Measurements from ENCODE around the gene MFAP1.

The MFAP1 gene

GRCh38 chr15:43800286-43801141 is 24.0 kb downstream of the MFAP1 start, which contains the start of gene HYPK:
TSS of gene HYPK (plus strand) at chr15:43800599. CDS start at chr15:43800623, 24 bp downstream.
- peaks cover 53% of the 10 kb centered on the region for H3K36me3 ChIP-seq (replicated peaks; ENCODE audit: low read depth, low read length)

GRCh38 chr15:43799945-43800285 is 24.6 kb downstream of the MFAP1 start, which contains the start of gene SERINC4:
TSS of gene SERINC4 (minus strand) at chr15:43800220. CDS start at chr15:43799986, 234 bp downstream.
- H3K79me2 ChIP-seq (ENCODE audit: low read length): peaks cover 30% of the 10 kb centered on the region

More at GRCh38 chr15:43800286-43801141, 24.0 kb downstream of the MFAP1 start, which contains the start of gene HYPK:
- Histone ChIP-seq H3K79me2 (ENCODE audit: low read length) (peaks cover 24% of the 10 kb centered on the region), H3K4me2 (ENCODE audit: low read length) (peak within 1 kb of the TSS; percentile 86), H3K27me3 (ENCODE audit: low read depth, low read length) (no peaks in the 10 kb centered on the region), H3K9me3 (ENCODE audit: insufficient read depth, low read length) (peaks cover 6% of the 10 kb centered on the region; the same call in 1 of the 2 replicates), H3K4me3 (ENCODE audit: low read length) (peak within 1 kb of the TSS; percentile 90), H4K20me1 (ENCODE audit: insufficient read depth, low read length) (0 out of 2 replicates have a peak, but pooled peaks cover 8% of the 10 kb centered on the region), H2AFZ (ENCODE audit: low read depth, low read length) (no peak within 1 kb of the TSS), H3K9ac (ENCODE audit: low read length) (peak within 1 kb of the TSS; percentile 70), H3K27ac (ENCODE audit: low read length) (peak within 1 kb of the TSS; percentile 59), H3K4me1 (ENCODE audit: low read length) (peaks cover 33% of the 10 kb centered on the region)
- TF ChIP-seq EZH2phosphoT487 (IDR thresholded peaks at IDR 0.05; ENCODE audit: low read depth) (no peak), CTCF (IDR thresholded peaks at IDR 0.05; ENCODE audit: low read depth, low read length) (no peak)

GRCh38 chr15:43799209-43799944 is 25.1 kb downstream of the MFAP1 start:
- Histone ChIP-seq H3K4me2 (ENCODE audit: low read length) (peak overlapping the region; percentile 86), H3K9me3 (ENCODE audit: insufficient read depth, low read length) (peaks cover 6% of the 10 kb centered on the region; the same call in 1 of the 2 replicates), H3K27ac (ENCODE audit: low read length) (peak overlapping the region; percentile 59), H3K27me3 (ENCODE audit: low read depth, low read length) (no peaks in the 10 kb centered on the region), H3K4me1 (ENCODE audit: low read length) (peaks cover 33% of the 10 kb centered on the region), H3K9ac (ENCODE audit: low read length) (peak overlapping the region; percentile 27; the same call in 1 of the 2 replicates), H4K20me1 (ENCODE audit: insufficient read depth, low read length) (peaks cover 17% of the 10 kb centered on the region; the same call in 1 of the 2 replicates), H3K36me3 (replicated peaks; ENCODE audit: low read depth, low read length) (peaks cover 53% of the 10 kb centered on the region), H2AFZ (ENCODE audit: low read depth, low read length) (no peak overlapping the region), H3K4me3 (ENCODE audit: low read length) (peak overlapping the region; percentile 90), H3K79me2 (ENCODE audit: low read length) (peaks cover 36% of the 10 kb centered on the region)
- TF ChIP-seq EZH2phosphoT487 (IDR thresholded peaks at IDR 0.05; ENCODE audit: low read depth): no peak
- peak; percentile 39 for TF ChIP-seq CTCF (IDR thresholded peaks at IDR 0.05; ENCODE audit: low read depth, low read length)

More at GRCh38 chr15:43799945-43800285, 24.6 kb downstream of the MFAP1 start, which contains the start of gene SERINC4:
- Histone ChIP-seq H3K36me3 (replicated peaks; ENCODE audit: low read depth, low read length) (peaks cover 53% of the 10 kb centered on the region), H3K9ac (ENCODE audit: low read length) (peak within 1 kb of the TSS; percentile 70), H3K4me3 (ENCODE audit: low read length) (peak within 1 kb of the TSS; percentile 90), H3K27me3 (ENCODE audit: low read depth, low read length) (no peaks in the 10 kb centered on the region), H3K9me3 (ENCODE audit: insufficient read depth, low read length) (peaks cover 6% of the 10 kb centered on the region; the same call in 1 of the 2 replicates), H2AFZ (ENCODE audit: low read depth, low read length) (no peak within 1 kb of the TSS), H3K27ac (ENCODE audit: low read length) (peak within 1 kb of the TSS; percentile 59), H4K20me1 (ENCODE audit: insufficient read depth, low read length) (0 out of 2 replicates have a peak, but pooled peaks cover 13% of the 10 kb centered on the region), H3K4me2 (ENCODE audit: low read length) (peak within 1 kb of the TSS; percentile 86), H3K4me1 (ENCODE audit: low read length) (peaks cover 33% of the 10 kb centered on the region)
- TF ChIP-seq EZH2phosphoT487 (IDR thresholded peaks at IDR 0.05; ENCODE audit: low read depth): no peak
- no peak for TF ChIP-seq CTCF (IDR thresholded peaks at IDR 0.05; ENCODE audit: low read depth, low read length)
